Measurements from ENCODE around the gene PGS1.

Gene PGS1

GRCh38 chr17:78361225-78361701 lies 17.2 kb upstream of the PGS1 start:
- DNase-seq (ENCODE audit: low read depth), result no peak
- H3K4me3 ChIP-seq (ENCODE audit: low read depth, low read length), result no peak overlapping the region

GRCh38 chr17:78362232-78362631 lies 16.2 kb upstream of the PGS1 start:
- DNase-seq (ENCODE audit: low read depth), result no peak
- no peak overlapping the region for H3K4me3 ChIP-seq (ENCODE audit: low read depth, low read length)

DNA sequence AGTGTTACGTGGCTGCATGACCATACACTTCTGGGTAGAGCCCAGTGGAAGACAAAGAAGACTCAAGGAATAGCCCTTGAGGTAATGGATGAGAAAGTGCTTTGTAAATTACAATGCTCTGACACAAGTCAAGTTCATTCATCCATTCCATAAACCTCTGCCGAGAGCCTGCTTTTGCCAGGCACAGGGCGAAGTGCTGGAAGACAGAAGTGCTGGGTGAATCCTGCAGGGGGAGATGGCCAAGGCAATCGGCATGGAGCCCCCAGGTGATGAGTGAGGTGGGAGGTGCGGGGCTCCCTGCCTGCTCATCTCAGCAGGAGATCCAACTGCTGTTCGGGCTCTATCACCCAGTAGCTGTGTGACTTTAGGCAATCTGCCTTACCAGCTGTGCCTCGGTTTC lies 15.8 kb upstream of the PGS1 start:
- no peak for DNase-seq (ENCODE audit: low read depth)
- H3K4me3 ChIP-seq (ENCODE audit: low read depth, low read length), result no peak overlapping the region

DNA sequence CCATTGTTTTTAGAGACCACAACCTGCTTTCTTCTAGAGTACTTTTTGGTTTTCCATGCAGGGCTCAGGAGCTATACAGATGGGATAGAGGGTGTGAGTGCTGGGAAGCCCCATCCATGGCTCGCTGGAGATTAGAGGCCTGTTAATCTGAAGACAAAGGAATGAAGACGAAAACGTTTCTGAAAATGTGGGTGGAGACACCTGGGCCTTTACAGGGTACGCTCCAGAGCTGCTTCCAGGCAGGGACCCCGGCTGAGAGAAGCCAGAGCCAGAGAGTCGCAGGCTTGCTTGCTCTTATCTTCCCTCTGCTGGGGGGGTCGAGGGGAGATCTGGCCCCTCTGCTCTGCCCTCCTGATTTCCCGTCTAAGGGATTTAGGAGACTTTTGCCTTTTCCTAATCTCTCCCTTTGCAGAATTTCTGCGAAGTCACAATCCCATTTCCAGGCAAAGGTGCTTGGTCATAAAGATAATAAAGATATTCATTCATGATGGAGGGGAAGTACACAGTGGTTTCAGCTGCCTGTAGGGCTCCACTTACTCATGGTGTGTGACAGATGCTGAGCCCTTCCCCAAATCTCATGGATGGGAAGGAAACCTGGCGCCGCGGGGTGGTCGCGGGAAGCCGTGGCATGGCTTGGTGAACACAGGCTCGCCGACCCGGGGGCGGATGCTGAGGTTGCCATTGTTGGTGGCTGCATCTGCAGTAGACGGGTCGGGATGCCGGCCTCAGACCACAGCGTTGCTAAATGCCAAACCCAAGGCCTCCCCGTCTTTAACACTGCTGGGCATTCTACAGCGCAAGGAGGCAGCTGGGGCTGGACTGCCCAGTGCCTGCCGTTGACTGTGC lies 13.8 kb upstream of the PGS1 start:
- H3K4me3 ChIP-seq (ENCODE audit: low read depth, low read length), result no peak overlapping the region
- DNase-seq (ENCODE audit: low read depth), result no peak

- no peak overlapping the region for H3K4me3 ChIP-seq (ENCODE audit: low read depth, low read length)
- no peak for DNase-seq (ENCODE audit: low read depth)
Observed at GRCh38 chr17:78365561-78366108, 12.8 kb upstream of the PGS1 start.

DNA sequence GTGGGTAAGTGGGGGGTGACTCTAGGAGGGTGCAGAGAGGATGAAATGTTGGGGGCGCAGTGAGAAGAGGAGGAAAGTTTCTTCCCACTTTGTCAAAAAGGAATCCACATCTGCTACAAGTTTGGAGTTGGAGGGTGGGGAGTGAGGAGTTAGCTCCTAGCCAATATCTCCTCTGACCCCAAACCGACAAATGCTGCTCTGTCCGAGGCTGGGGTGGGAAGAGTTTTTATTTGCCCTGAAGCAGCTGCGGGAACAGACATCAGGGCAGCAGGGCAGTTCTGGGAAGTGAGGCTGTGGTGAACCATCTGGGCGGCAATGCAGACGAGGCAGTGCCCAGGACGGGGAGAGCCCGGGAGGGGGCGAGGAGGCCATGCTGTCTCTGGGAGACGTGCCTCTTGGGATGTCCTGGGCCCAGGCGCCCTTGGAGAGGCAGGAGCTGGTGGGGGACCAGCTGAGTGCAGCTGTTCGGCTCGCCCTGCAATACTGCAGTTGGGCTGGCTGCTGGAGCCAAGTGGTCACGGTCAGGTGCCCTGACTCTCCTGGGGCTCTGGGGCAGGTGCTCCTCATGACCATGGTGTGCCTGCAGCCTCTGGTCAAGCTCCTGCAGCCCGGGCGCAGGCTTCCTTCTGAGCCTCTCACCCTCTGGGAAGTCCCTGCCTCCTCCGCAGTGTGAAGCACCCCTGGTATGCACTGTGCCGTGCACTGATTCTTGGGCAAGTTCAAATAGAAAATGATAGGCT lies 12.2 kb upstream of the PGS1 start:
- no peak overlapping the region for H3K4me3 ChIP-seq (ENCODE audit: low read depth, low read length)
- no peak for DNase-seq (ENCODE audit: low read depth)

DNA sequence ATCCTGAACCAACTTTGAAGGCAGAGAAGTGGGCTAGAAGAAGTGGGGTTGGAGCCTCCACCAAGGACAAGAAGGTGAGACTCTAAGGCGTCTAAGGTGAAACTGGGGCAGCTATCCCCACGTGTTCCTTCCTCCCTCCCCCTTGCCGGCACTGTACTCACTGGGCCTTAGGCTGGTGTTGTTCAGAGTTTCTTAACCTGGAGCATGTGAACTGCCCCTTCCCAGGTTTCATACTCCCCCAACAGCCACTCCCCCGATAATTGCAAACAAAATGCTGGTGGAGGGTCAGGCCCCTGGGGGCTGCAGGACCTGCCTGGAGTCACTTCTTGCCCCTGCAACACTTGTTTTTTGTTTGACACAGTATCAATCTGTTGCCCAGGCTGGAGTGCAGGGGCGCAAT lies 11.3 kb upstream of the PGS1 start:
- H3K4me3 ChIP-seq (ENCODE audit: low read depth, low read length), result no peak overlapping the region
- DNase-seq (ENCODE audit: low read depth), result no peak

GRCh38 chr17:78368348-78368747 lies 10.1 kb upstream of the PGS1 start:
- no peak for DNase-seq (ENCODE audit: low read depth)
- H3K4me3 ChIP-seq (ENCODE audit: low read depth, low read length), result no peak overlapping the region

DNA sequence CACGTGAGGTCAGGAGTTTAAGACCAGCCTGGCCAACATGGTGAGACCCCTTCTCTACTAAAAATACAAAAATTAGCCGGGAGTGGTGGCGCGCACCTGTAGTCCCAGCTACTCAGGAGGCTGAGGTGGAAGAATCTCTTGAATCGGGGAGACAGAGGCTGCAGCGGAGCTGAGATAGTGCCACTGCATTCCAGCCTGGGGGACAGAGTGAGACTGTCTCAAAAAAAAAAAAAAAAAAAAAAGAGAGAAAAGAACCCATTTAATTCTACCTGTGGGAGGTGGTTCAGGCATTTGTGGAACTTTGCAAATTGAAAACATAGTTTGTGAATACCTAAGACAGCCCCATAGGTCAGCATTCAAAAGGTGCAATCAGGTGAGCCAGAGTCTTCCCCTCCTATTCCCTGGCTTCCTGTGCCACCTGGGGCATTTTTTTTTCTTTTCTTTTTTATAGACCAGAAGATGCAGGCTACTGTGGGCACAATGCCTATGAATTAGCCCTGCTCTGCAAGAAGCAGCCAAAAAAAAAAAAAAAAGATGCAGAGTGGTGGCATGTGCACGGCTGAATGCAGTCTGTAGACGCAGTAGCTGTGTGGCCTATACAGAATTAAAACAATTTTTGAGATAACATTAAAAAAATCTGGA lies 9.5 kb upstream of the PGS1 start:
- H3K4me3 ChIP-seq (ENCODE audit: low read depth, low read length), result no peak overlapping the region
- no peak for DNase-seq (ENCODE audit: low read depth)

- H3K4me3 ChIP-seq (ENCODE audit: low read depth, low read length), result no peak overlapping the region
- no peak for DNase-seq (ENCODE audit: low read depth)
Observed at GRCh38 chr17:78369791-78370381, 8.6 kb upstream of the PGS1 start.

DNA sequence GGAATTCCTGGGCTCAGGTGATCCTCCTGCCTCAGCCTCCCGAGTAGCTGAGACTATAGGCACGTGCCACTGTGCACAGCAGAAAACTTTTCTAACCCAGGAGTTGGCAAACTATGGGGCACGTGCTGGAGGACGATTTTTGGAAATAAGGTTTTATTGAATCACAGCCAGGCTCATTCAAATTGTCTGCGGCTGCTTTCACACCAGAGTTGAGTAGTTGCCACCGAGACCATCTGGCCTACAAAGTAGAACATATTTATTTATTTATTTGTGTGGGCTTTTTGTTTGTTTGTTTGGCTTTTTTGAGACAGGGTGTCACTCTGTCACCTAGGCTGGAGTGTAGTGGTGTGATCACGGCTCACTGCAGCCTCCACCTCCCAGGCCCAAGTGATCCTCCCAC lies 7.4 kb upstream of the PGS1 start:
- DNase-seq (ENCODE audit: low read depth), result no peak
- no peak overlapping the region for H3K4me3 ChIP-seq (ENCODE audit: low read depth, low read length)

DNA sequence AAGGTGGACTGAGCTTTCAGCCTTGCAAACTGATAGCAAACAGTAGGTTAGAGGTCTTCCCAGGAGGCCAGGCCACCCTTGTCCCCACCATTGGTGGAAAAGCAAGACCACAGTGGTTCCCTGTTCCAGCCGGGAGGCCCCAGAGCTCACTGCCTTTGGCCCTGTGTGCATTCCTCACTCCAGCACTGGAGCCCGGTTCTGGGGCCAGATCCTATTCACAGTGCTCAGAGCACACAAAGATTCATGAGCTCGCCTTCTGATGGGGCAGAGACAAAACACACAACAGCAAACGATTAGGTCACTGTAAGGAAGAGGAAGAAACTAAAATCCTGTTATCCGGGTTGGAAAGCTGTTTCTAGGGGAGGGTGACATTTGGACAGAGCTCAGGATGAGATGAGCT lies 5.6 kb upstream of the PGS1 start:
- no peak overlapping the region for H3K4me3 ChIP-seq (ENCODE audit: low read depth, low read length)
- DNase-seq (ENCODE audit: low read depth), result no peak

- DNase-seq (ENCODE audit: low read depth), result no peak
- no peak overlapping the region for H3K4me3 ChIP-seq (ENCODE audit: low read depth, low read length)
Observed at GRCh38 chr17:78374189-78374588, 4.3 kb upstream of the PGS1 start.

DNA sequence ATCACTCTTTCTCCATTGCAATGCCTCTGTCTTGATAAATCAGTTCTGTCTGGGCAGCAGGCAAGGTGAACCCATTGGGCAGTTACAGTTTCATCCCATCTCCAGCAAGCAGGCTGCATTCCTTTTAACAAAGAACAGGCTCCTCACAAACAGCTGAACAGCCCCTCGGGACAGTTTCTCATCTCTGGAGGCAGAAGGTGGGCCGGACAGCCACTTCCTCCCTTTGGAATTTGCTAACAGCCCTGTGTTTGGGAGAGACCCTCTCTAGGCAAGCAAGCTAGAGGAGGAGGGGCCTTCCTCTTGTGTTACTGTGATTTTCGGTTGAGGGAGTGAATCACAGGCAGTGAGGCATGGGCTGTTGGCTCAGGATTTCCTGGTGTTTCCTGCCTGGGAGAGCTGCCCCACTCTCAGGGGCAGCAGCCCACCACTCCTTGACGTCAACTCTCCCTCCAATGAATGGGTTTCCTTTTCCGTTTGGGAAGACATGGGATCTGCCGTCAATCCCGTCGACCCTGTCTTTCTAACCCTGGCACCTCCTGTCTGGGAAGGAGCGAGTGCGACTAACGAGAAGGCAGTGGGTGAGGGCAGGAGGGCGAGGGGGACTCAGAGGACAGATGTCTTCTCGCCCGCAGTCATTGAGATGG lies 3.7 kb upstream of the PGS1 start:
- H3K4me3 ChIP-seq (ENCODE audit: low read depth, low read length), result no peak overlapping the region
- DNase-seq (ENCODE audit: low read depth), result peak; percentile 86

- DNase-seq (ENCODE audit: low read depth), result peak; percentile 91
- H3K4me3 ChIP-seq (ENCODE audit: low read depth, low read length), result no peak overlapping the region
Observed at GRCh38 chr17:78375401-78376151, 2.9 kb upstream of the PGS1 start.

DNA sequence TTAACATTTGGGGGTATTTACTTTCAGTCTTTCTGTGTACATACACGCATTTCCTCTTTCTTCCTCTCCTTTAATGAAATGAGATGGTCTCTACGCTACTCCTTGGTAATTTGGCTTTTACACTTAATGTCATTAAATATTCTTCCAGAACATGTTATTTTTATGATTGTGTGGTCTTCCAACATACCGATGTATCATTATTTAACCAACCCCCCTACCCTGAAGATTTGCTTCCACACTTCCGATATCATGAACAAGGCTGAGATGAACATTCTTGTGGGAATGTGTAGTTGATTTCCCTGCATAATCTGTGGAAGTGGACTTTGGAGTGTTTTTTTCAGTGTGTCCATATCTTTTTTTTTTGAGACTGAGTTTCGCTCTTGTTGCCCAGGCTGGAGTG lies 2.3 kb upstream of the PGS1 start:
- no peak for DNase-seq (ENCODE audit: low read depth)
- no peak overlapping the region for H3K4me3 ChIP-seq (ENCODE audit: low read depth, low read length)

- H3K4me3 ChIP-seq (ENCODE audit: low read depth, low read length), result peak overlapping the region; percentile 88
- no peak for DNase-seq (ENCODE audit: low read depth)
Observed at GRCh38 chr17:78377858-78378224, 608 bp upstream of the PGS1 start.

GRCh38 chr17:78379131-78379491 lies 662 bp downstream of the PGS1 start:
- peak; percentile 83 for DNase-seq (ENCODE audit: low read depth)
- H3K4me3 ChIP-seq (ENCODE audit: low read depth, low read length), result peak overlapping the region; percentile 88

DNA sequence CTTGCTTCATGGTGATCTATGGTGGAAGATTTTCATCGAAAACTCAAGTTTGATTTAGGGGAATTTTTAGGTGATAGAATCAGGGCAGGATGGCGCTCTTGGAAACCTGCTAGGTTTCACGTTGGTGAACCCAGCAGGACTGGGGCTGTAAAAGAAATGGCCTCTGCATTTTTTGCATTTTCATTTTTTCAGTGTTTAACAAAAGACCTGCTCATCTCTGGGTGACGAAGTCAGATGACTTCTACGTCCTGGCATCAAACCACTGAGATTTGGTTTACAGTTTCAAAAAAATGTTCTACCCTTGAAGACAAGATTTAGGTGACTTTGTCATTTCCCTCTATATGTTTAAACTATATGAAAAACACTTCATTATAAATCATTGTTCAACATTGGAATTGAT lies 1.9 kb downstream of the PGS1 start:
- no peak overlapping the region for H3K4me3 ChIP-seq (ENCODE audit: low read depth, low read length)
- DNase-seq (ENCODE audit: low read depth), result no peak
